Fibroblast of mammary gland (primary cell): ENCODE data around the gene FMNL1.

Experiments used
- DNase-seq: peaks from one replicate; pipeline ENCODE4 v3.0.0-alpha.2; 2010; ENCODE audit warnings: low read depth
- H3K4me3 ChIP-seq: 2 replicates; pipeline ENCODE4 v1.5.1; 2011; ENCODE audit warnings: low read depth, mild to moderate bottlenecking, low read length, moderate library complexity; ENCODE audit not compliant: control insufficient read depth
- TF ChIP-seq, protein P1 (sequence below): conservative IDR thresholded peaks from 2 replicates; pipeline ENCODE4 v1.5.1; 2011; ENCODE audit warnings: low read depth, low read length, inconsistent platforms; ENCODE audit not compliant: control insufficient read depth, insufficient read depth

The FMNL1 gene

DNA sequence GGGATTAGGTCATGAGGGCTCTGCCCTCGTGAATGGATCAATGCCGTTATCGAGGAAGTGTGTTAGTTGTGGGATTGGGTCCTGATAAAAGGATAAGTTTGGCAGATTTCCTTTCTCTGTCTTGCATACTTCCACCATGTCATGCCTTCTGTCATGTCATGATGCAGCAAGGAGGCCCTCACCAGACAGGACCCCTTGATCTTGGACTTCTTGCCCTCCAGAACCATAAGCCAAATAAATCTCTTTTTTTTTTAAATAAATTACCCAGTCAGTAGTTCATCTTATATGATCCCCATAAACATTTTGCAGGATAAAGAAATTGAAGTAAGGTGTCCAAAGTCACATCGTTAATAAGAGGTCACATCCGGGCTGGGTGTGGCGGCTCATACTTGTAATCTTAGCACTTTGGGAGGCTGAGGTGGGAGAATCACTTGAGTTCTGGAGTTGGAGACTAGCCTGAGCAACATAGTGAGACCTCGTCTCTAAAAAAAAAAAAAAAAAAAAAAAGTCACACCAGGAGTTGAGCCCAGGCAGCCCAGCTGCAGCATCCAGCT, 34.8 kb upstream of the FMNL1 start:
- no peak for DNase-seq
- TF ChIP-seq, protein P1, sequence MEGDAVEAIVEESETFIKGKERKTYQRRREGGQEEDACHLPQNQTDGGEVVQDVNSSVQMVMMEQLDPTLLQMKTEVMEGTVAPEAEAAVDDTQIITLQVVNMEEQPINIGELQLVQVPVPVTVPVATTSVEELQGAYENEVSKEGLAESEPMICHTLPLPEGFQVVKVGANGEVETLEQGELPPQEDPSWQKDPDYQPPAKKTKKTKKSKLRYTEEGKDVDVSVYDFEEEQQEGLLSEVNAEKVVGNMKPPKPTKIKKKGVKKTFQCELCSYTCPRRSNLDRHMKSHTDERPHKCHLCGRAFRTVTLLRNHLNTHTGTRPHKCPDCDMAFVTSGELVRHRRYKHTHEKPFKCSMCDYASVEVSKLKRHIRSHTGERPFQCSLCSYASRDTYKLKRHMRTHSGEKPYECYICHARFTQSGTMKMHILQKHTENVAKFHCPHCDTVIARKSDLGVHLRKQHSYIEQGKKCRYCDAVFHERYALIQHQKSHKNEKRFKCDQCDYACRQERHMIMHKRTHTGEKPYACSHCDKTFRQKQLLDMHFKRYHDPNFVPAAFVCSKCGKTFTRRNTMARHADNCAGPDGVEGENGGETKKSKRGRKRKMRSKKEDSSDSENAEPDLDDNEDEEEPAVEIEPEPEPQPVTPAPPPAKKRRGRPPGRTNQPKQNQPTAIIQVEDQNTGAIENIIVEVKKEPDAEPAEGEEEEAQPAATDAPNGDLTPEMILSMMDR: no peak
- H3K4me3 ChIP-seq: no peak overlapping the region

DNA sequence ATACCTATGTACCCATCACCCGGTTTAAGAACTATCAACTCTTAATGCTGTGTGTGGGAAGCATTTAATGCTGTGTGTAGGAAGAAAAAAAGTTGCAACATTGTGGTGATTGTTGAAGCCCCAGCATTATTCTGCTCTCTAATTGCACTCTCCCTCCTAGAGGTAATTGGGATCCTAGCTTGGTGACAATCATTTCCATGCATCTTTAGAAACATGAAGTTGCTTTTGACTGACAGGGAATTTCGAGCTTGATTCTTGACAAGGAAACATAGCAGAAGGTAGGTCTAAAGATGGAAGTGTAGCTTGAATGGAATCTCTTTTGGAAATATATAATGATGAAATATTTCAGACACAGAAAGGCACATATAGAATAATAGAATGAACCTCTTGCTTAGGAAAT, 32.7 kb upstream of the FMNL1 start:
- H3K4me3 ChIP-seq: no peak overlapping the region
- DNase-seq: no peak
- TF ChIP-seq, protein P1: no peak

DNA sequence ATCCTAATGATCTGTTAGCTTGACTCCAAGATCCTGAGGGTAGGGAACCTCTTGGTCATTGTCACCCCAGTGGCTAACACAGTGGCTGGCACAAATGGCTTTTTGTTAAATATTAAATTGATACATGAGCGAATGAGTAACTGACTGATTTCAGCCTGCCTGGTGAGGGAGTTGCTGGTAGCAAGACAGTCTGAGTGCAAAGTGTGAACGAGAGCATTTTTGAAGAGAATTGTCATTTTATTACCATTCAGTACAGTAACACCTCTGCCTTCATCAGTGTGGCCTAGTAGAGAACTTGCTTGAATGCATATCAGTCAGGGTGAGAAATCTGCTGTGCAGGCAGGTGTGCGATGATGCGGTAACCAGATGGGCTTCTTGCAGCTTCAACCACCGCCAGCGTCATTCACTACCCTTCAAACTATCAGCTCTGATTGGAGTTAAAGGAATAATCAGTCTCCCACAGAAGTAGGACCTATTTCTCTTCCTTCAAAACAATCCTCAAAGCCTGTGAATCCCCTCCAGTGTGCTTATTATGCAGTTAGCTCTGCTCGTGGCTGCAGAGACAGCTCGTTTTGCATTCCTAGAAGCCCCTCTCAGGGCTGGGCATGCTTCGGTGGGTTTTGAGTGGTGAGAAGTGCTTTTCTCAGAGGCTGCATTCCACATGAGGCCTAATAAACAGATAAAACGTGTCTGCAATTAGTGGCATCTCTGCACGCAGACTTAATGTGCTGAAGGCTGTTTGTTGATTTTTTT, 31.0 kb upstream of the FMNL1 start:
- DNase-seq: no peak
- H3K4me3 ChIP-seq: no peak overlapping the region
- TF ChIP-seq, protein P1: no peak

DNA sequence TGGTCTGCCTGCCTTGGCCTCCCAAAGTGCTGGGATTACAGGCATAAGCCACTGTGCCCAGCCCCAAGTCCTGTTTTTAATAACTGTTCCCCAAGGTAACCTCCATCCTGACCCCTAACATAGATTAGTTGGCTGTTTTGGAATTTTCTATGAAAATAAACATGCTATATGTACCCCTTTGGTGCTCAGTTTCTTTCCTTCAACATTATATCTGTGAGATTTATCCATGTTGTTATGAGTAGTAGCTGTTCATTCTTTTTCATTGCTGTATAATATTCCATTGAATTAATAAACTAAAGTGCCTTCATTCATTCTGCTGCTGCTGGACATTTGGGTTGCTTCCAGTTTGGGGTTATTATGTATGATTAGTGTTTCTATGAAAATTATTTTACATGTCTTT, 26.3 kb upstream of the FMNL1 start:
- H3K4me3 ChIP-seq: no peak overlapping the region
- TF ChIP-seq, protein P1: no peak
- no peak for DNase-seq

DNA sequence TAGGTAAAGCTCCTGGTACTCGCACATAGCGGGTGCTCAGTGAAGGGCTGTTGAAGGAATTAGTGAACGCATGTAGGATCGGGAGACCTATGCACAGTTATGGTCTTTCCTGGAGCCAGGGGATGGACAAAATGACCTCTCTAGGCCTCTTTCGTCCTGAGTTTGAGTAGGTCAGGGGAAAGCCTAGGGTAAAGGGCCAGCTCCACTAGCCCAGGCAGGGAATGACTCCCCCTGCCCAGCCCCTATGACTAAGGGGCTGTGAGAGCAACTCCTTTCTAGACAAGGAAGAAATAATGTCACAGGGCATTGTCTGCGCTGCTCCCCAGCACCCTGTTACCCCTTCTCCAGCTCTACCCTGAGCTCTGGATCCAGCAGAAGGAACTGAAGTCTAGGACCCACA, 24.6 kb upstream of the FMNL1 start:
- no peak for DNase-seq
- TF ChIP-seq, protein P1: no peak
- no peak overlapping the region for H3K4me3 ChIP-seq

DNA sequence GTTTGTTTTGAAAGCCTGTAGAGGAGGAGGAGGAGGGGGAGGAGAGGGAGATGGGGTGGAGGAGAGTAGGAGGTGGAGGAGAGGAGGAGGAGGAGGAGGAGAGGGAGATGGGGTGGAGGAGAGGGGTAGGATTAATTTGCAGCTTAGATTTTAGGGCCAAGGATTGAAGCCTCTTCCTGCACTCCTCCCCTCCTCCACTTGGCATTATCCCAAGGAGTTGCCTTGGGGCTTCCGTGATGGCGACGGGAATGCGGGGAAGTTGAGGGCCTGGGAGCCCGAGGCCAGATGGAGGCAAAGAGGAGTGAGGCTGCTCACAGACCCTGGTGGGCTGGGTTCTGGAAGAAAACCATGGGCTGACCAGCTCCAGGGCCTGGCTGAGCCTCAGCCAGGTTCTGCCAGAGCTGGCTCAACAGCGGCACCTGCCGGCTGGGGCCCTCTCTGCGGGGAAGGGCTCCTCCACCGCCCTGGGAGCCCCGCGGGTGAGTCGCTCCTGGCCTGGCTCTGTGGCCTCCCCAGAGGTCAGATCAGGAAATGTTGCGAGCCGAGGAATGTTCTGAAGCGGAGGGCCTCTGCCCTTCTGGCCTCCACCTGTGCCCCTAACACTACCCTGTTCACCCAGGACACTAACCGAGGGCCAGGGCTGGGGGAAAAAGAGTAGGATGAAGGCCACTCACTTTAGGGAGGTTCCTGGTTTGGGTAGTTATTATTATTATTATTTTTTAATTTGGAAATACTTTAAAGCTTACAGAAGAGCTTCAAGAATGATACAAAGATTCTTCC, 23.9 kb upstream of the FMNL1 start:
- DNase-seq: peak; percentile 83
- TF ChIP-seq, protein P1: peak; percentile 90
- no peak overlapping the region for H3K4me3 ChIP-seq
